ENCODE data around the gene TDRD12.

- no peak for TF ChIP-seq CTCF (IDR thresholded peaks at IDR 0.05; ENCODE audit: low read depth, low read length, missing input control)
- TF ChIP-seq TAF1 (conservative IDR thresholded peaks at IDR 0.05) = no peak
- no peak for TF ChIP-seq NR2F2 (IDR thresholded peaks at IDR 0.05)
Measured at GRCh38 chr19:32709032-32709431, 10.5 kb upstream of the TDRD12 start.

Measured in liver (tissue), 3 donors.